SK-N-SH (cell line): ENCODE data around the gene MARVELD1. TPM values are rescaled to one million over a fixed set of nuclear protein-coding genes. Genes with fewer than 3 reads are reported as not detected.
A peak's percentile ranks its signal among the peaks of the same experiment; 100 is the strongest.

ENCODE experiments used
- CTCF ChIA-PET: fragments of 300-600, 350-600 bp; formaldehyde crosslinking; extraction: SDS; loops from one replicate; lab custom pipeline; 2021; lab: Yijun Ruan, JAX
- POLR2A ChIA-PET: fragments of 350-600 bp; sonication (Branson Sonifier 250); formaldehyde crosslinking; extraction: SDS; loops from one replicate; lab custom pipeline; 2020; ENCODE audit warnings: antibody characterized with exemption, inconsistent platforms; lab: Yijun Ruan, JAX
- DNase-seq: peaks from one replicate; pipeline ENCODE4 v3.0.0; 2012
- H2AFZ ChIP-seq: fragments of 200-600 bp; sonication (generic); 2 replicates; pipeline ENCODE4 v1.8.1; 2016; ENCODE audit warnings: antibody characterized with exemption, mild to moderate bottlenecking, low read depth
- H3F3A ChIP-seq: fragments of 200-600 bp; sonication (generic); replicated peaks from 2 replicates; pipeline ENCODE3; 2016; ENCODE audit warnings: antibody characterized with exemption, mild to moderate bottlenecking; ENCODE audit not compliant: insufficient read depth
- H3K27ac ChIP-seq, 2 experiments: fragments of 200-500 bp in 1 of 2; fragments of 200-600 bp in 1 of 2; sonication (Bioruptor generic) in 1 of 2; sonication (generic), shearing (Covaris generic) in 1 of 2; 2 replicates each; pipeline versions ENCODE4 v1.5.1 to v1.6.1; 2014 to 2016; ENCODE audit warnings: low read depth in 2 of 2, inconsistent platforms in 1 of 2, low read length in 1 of 2, mild to moderate bottlenecking in 1 of 2, mixed read lengths in 1 of 2
- H3K27me3 ChIP-seq: fragments of 200-600 bp; sonication (generic), shearing (Covaris generic); 2 replicates; pipeline ENCODE4 v1.6.1; 2016; ENCODE audit warnings: mixed run types; ENCODE audit not compliant: insufficient read depth
- H3K36me3 ChIP-seq, 2 experiments: fragments of 200-500 bp in 1 of 2; fragments of 200-600 bp in 1 of 2; sonication (Bioruptor generic) in 1 of 2; sonication (generic) in 1 of 2; replicated peaks in 1 of 2; 2 replicates each; pipeline versions ENCODE3 to v1.5.1; 2014 to 2016; ENCODE audit warnings: low read length in 1 of 2, mild to moderate bottlenecking in 1 of 2; ENCODE audit not compliant: insufficient read depth in 2 of 2, control insufficient read depth in 1 of 2
- H3K4me1 ChIP-seq, 2 experiments: fragments of 200-500 bp in 1 of 2; fragments of 200-600 bp in 1 of 2; sonication (Bioruptor generic) in 1 of 2; sonication (generic), shearing (Covaris generic) in 1 of 2; 2 replicates each; pipeline versions ENCODE4 v1.5.1 to v1.6.1; 2014 to 2016; ENCODE audit warnings: low read depth in 1 of 2, low read length in 1 of 2, mixed run types in 1 of 2; ENCODE audit not compliant: insufficient read depth in 2 of 2, control insufficient read depth in 1 of 2
- H3K4me2 ChIP-seq: fragments of 200-600 bp; sonication (generic), shearing (Covaris generic); 2 replicates; pipeline ENCODE4 v1.6.1; 2017; ENCODE audit warnings: mixed run types
- H3K4me3 ChIP-seq, 2 experiments: fragments of 200-500 bp in 1 of 2; fragments of 200-600 bp in 1 of 2; sonication (Bioruptor generic) in 1 of 2; sonication (generic), shearing (Covaris generic) in 1 of 2; 2 replicates each; pipeline versions ENCODE4 v1.5.1 to v1.8.1; 2014 to 2016; ENCODE audit warnings: low read depth in 2 of 2, inconsistent platforms in 1 of 2, low read length in 1 of 2, mild to moderate bottlenecking in 1 of 2, mixed read lengths in 1 of 2, moderate library complexity in 1 of 2
- H3K79me2 ChIP-seq: fragments of 200-600 bp; sonication (generic); 2 replicates; pipeline ENCODE4 v1.8.1; 2017; ENCODE audit warnings: mild to moderate bottlenecking; ENCODE audit not compliant: insufficient read depth
- H3K9ac ChIP-seq: fragments of 200-600 bp; sonication (generic); 2 replicates; pipeline ENCODE4 v1.6.1; 2017; ENCODE audit warnings: mixed run types
- H3K9me2 ChIP-seq: fragments of 200-600 bp; sonication (generic); 2 replicates; pipeline ENCODE4 v1.6.1; 2017; ENCODE audit warnings: mixed run types
- H3K9me3 ChIP-seq: fragments of 200-600 bp; sonication (generic); 2 replicates; pipeline ENCODE4 v1.6.1; 2017; ENCODE audit warnings: mixed run types, mild to moderate bottlenecking, moderate library complexity
- H4K20me1 ChIP-seq: fragments of 200-600 bp; sonication (generic); 2 replicates; pipeline ENCODE4 v1.6.1; 2017; ENCODE audit warnings: mild to moderate bottlenecking, mixed run types; ENCODE audit not compliant: insufficient read depth
- CHD2 ChIP-seq: fragments of 150-350 bp; IDR thresholded peaks from 2 replicates; pipeline ENCODE4 v1.6.1; 2018; ENCODE audit warnings: low read length; ENCODE audit not compliant: partially characterized antibody
- EP300 ChIP-seq, 2 experiments: IDR thresholded peaks; 2 replicates each; pipeline versions ENCODE4 v1.4.0 to v1.6.1; 2012; ENCODE audit warnings: borderline replicate concordance in 1 of 2, low read depth in 1 of 2, low read length in 1 of 2
- EZH2phosphoT487 ChIP-seq: fragments of 200-600 bp; sonication (generic); IDR thresholded peaks from 2 replicates; pipeline ENCODE4 v1.6.1; 2017; ENCODE audit warnings: low read depth, mixed run types, mild to moderate bottlenecking, antibody characterized with exemption, moderate library complexity, borderline replicate concordance
- FOSL2 ChIP-seq: IDR thresholded peaks from 2 replicates; pipeline ENCODE4 v1.4.0; 2012; ENCODE audit warnings: low read depth, mild to moderate bottlenecking, moderate library complexity, borderline replicate concordance
- FOXM1 ChIP-seq: IDR thresholded peaks from 2 replicates; pipeline ENCODE4 v1.4.0; 2012; ENCODE audit warnings: low read depth, mild to moderate bottlenecking
- MXI1 ChIP-seq: IDR thresholded peaks from 2 replicates; pipeline ENCODE4 v1.6.1; 2012; ENCODE audit warnings: mild to moderate bottlenecking, low read depth, low read length, improper control_type of control experiment
- POLR2AphosphoS5 ChIP-seq: IDR thresholded peaks from 2 replicates; pipeline ENCODE4 v1.6.1; 2012; ENCODE audit warnings: low read depth, low read length
- RAD21 ChIP-seq: IDR thresholded peaks from 2 replicates; pipeline ENCODE4 v1.6.1; 2012; ENCODE audit warnings: mild to moderate bottlenecking, low read length
- RCOR1 ChIP-seq: fragments of 150-350 bp; IDR thresholded peaks from 2 replicates; pipeline ENCODE4 v1.6.1; 2017; ENCODE audit warnings: antibody characterized with exemption, low read length
- RFX5 ChIP-seq: IDR thresholded peaks from 2 replicates; pipeline ENCODE4 v1.6.1; 2012; ENCODE audit warnings: mild to moderate bottlenecking, improper control_type of control experiment, low read length
- SIN3A ChIP-seq: IDR thresholded peaks from 2 replicates; pipeline ENCODE4 v1.6.1; 2012; ENCODE audit warnings: low read depth, mild to moderate bottlenecking, low read length, moderate library complexity, borderline replicate concordance
- TEAD4 ChIP-seq: IDR thresholded peaks from 2 replicates; pipeline ENCODE4 v1.4.0; 2012; ENCODE audit warnings: mild to moderate bottlenecking, borderline replicate concordance; ENCODE audit not compliant: insufficient read depth
- YY1 ChIP-seq: IDR thresholded peaks from 2 replicates; pipeline ENCODE4 v1.4.0; 2012; ENCODE audit warnings: low read depth, mild to moderate bottlenecking
- WGBS: methylation state at CpG from one replicate; pipeline ENCODE4 v1.1.6; 2017; ENCODE audit warnings: low lambda C conversion rate; 5-methylcytosine and 5-hydroxymethylcytosine counted together
- polyA plus RNA-seq, 3 experiments: library from polyadenylated mRNA; depleted of rRNA; stranded (reverse); fragments of >200 nt; gene quantifications; 2 replicates each; pipeline ENCODE4 v1.2.3, GENCODE V29; 2012
- TF ChIP-seq, protein P1 (sequence below): fragments of 150-350 bp; IDR thresholded peaks from 2 replicates; pipeline ENCODE4 v1.6.1; 2016; ENCODE audit warnings: mild to moderate bottlenecking, low read depth, low read length
- TF ChIP-seq, protein P2 (sequence below): IDR thresholded peaks from 2 replicates; pipeline ENCODE4 v1.4.0; 2012; ENCODE audit warnings: low read depth
- TF ChIP-seq, protein P3 (sequence below): IDR thresholded peaks from 2 replicates; pipeline ENCODE4 v1.6.1; 2012; ENCODE audit warnings: mild to moderate bottlenecking, low read depth, low read length, moderate library complexity
- TF ChIP-seq, protein P4 (sequence below): IDR thresholded peaks from 2 replicates; pipeline ENCODE4 v1.4.0; 2012; ENCODE audit warnings: low read depth, borderline replicate concordance

Gene MARVELD1
- polyA plus RNA-seq, 1 of the 3 experiments (the other 2 are of a cell fraction), result 53.0 TPM

DNA sequence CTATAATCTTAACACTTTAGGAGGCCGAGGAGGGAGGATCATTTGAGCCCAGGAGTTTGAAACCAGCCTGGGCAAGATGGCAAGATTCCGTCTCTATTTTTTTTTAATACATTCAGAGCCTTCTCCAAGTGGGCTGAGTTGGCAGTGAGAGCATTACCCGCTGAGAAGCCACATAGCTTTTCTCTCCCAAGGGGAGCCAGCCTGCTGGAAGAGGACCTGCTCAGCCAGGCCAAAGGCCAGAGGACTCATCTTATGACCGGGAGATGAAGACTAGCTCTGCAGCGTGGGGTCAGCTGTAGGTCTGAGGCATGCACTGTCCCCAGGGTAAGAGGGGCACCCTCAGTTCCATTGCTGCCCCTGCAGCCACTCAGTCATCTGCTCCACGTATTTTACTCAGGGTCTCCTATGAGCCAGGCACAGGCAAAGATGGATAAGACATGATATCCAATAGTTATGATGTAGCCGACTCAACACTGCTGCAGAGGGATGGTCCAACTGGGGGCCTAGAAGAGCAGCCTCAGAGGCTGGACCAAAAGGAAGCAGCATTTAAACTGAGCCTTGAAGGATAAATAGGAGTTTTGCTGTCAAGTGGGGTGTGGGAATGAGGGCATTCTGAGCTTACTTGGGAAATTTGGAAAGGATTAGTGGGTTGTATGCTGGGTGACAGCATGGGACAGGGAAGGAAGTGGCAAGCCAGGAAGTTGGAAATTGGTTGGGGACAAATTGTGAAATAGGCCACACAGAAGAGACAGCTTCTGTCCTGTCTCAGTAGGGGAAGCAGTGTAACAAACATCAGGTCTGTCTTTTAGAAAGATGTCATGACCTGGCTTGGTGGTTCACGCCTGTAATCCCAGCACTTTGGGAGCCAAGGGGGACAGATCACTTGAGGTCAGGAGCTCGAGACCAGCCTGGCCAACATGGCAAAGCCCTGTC is 1.6 kb upstream of the MARVELD1 start:
- 92% methylated on average over 9 of the region's 9 CpGs for WGBS
- no peaks in the 10 kb centered on the region for H3K9me3 ChIP-seq
- TF ChIP-seq TEAD4, result no peak
- ChIA-PET CTCF (interaction anchor here (0.9 to 25.0 kb wide), 9 partner anchors 7 to 140 kb away, joined by 3 to 687 read pairs (median 7); partner anchors contain the start of genes ANKRD2, AVPI1, PI4K2A and ZFYVE27), POLR2A (interaction anchor here (0.6 kb wide), 1 partner anchor 25 kb away, joined by 3 read pairs; the partner anchor contains the start of gene AVPI1)
- peaks cover 19 to 24% of the 10 kb centered on the region in 2 experiments; a peak in 3 of 4 replicates for H3K4me1 ChIP-seq
- H3K27ac ChIP-seq, result no peak overlapping the region
- H3K9me2 ChIP-seq, result no peaks in the 10 kb centered on the region
- H3K36me3 ChIP-seq, result peaks cover 6 to 9% of the 10 kb centered on the region in 2 experiments
- DNase-seq, result no peak
- peaks cover 26% of the 10 kb centered on the region for H3K79me2 ChIP-seq
- H3K27me3 ChIP-seq, result no peaks in the 10 kb centered on the region
- H2AFZ ChIP-seq, result no peak overlapping the region
- H3K4me3 ChIP-seq, result no peak overlapping the region
- peaks cover under 1% of the 10 kb centered on the region for H3F3A ChIP-seq
- H4K20me1 ChIP-seq, result peaks cover 20% of the 10 kb centered on the region
- no peak overlapping the region for H3K9ac ChIP-seq
- no peak overlapping the region for H3K4me2 ChIP-seq

DNA sequence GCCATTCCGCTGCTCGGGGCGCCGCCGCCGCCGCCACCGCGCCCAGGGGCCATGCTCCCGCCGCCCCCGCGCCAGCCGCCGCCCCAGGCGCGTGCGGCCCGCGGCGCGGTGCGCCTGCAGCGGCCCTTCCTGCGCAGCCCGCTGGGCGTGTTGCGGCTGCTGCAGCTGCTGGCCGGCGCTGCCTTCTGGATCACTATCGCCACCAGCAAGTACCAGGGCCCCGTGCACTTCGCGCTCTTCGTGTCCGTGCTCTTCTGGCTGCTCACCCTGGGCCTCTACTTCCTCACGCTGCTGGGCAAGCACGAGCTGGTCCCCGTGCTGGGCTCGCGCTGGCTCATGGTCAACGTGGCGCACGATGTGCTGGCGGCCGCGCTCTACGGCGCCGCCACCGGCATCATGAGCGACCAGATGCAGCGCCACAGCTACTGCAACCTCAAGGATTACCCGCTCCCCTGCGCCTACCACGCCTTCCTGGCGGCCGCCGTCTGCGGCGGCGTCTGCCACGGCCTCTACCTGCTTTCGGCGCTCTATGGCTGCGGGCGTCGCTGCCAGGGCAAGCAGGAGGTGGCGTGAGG is 383 bp downstream of the MARVELD1 start:
- Histone ChIP-seq H3F3A (peaks cover 3% of the 10 kb centered on the region), H3K9me3 (no peaks in the 10 kb centered on the region), H3K9ac (peak overlapping the region; percentile 86), H4K20me1 (peaks cover 22% of the 10 kb centered on the region), H3K9me2 (no peaks in the 10 kb centered on the region), H3K27ac (peak overlapping the region; percentile 64 to 84), H3K36me3 (peaks cover 16 to 25% of the 10 kb centered on the region in 2 experiments), H3K4me2 (peak overlapping the region; percentile 90), H2AFZ (peak overlapping the region; percentile 69; the same call in 1 of the 2 replicates), H3K4me1 (peaks cover 19 to 26% of the 10 kb centered on the region in 2 experiments; a peak in 3 of 4 replicates), H3K27me3 (no peaks in the 10 kb centered on the region), H3K79me2 (peaks cover 32% of the 10 kb centered on the region), H3K4me3 (peak overlapping the region; percentile 64 to 71)
- CTCF ChIA-PET, result interaction anchor here (0.7 to 25.0 kb wide), 10 partner anchors 9 to 314 kb away, joined by 3 to 687 read pairs (median 5); partner anchors contain the start of gene ZFYVE27
- POLR2A ChIA-PET, result interaction anchor here (1.0 to 2.7 kb wide), 5 partner anchors 10 to 75 kb away, joined by 3 to 21 read pairs (median 4); partner anchors contain the start of genes AVPI1 and ZFYVE27
- 2% methylated on average over 8 of the region's 69 CpGs for WGBS
- peak; percentile 86 for DNase-seq
- no peak for TF ChIP-seq FOXM1
- TF ChIP-seq POLR2AphosphoS5, result no peak; the same call in 1 of the 2 replicates
- TF ChIP-seq EP300 (IDR thresholded peaks at IDR 0.05; ENCODE audit: borderline replicate concordance in 1 of 2, low read depth in 1 of 2, low read length in 1 of 2), result no peak
- no peak for TF ChIP-seq RAD21
- TF ChIP-seq, protein P1, sequence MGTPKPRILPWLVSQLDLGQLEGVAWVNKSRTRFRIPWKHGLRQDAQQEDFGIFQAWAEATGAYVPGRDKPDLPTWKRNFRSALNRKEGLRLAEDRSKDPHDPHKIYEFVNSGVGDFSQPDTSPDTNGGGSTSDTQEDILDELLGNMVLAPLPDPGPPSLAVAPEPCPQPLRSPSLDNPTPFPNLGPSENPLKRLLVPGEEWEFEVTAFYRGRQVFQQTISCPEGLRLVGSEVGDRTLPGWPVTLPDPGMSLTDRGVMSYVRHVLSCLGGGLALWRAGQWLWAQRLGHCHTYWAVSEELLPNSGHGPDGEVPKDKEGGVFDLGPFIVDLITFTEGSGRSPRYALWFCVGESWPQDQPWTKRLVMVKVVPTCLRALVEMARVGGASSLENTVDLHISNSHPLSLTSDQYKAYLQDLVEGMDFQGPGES, result no peak
- TF ChIP-seq RFX5, result no peak
- TF ChIP-seq MXI1, result peak; percentile 82
- no peak for TF ChIP-seq EZH2phosphoT487
- TF ChIP-seq FOSL2, result no peak
- TF ChIP-seq SIN3A, result peak; percentile 55; the same call in 1 of the 2 replicates
- TF ChIP-seq, protein P2, sequence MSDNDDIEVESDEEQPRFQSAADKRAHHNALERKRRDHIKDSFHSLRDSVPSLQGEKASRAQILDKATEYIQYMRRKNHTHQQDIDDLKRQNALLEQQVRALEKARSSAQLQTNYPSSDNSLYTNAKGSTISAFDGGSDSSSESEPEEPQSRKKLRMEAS, result peak; percentile 91; the same call in 1 of the 2 replicates
- TF ChIP-seq CHD2, result no peak
- TF ChIP-seq, protein P3, sequence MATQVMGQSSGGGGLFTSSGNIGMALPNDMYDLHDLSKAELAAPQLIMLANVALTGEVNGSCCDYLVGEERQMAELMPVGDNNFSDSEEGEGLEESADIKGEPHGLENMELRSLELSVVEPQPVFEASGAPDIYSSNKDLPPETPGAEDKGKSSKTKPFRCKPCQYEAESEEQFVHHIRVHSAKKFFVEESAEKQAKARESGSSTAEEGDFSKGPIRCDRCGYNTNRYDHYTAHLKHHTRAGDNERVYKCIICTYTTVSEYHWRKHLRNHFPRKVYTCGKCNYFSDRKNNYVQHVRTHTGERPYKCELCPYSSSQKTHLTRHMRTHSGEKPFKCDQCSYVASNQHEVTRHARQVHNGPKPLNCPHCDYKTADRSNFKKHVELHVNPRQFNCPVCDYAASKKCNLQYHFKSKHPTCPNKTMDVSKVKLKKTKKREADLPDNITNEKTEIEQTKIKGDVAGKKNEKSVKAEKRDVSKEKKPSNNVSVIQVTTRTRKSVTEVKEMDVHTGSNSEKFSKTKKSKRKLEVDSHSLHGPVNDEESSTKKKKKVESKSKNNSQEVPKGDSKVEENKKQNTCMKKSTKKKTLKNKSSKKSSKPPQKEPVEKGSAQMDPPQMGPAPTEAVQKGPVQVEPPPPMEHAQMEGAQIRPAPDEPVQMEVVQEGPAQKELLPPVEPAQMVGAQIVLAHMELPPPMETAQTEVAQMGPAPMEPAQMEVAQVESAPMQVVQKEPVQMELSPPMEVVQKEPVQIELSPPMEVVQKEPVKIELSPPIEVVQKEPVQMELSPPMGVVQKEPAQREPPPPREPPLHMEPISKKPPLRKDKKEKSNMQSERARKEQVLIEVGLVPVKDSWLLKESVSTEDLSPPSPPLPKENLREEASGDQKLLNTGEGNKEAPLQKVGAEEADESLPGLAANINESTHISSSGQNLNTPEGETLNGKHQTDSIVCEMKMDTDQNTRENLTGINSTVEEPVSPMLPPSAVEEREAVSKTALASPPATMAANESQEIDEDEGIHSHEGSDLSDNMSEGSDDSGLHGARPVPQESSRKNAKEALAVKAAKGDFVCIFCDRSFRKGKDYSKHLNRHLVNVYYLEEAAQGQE, result no peak
- no peak for TF ChIP-seq RCOR1
- TF ChIP-seq, protein P4, sequence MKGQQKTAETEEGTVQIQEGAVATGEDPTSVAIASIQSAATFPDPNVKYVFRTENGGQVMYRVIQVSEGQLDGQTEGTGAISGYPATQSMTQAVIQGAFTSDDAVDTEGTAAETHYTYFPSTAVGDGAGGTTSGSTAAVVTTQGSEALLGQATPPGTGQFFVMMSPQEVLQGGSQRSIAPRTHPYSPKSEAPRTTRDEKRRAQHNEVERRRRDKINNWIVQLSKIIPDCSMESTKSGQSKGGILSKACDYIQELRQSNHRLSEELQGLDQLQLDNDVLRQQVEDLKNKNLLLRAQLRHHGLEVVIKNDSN, result no peak
- TF ChIP-seq YY1, result 0 out of 2 replicates have a peak, but pooled peaks have one; percentile 43
- TF ChIP-seq TEAD4, result no peak
